Lower lobe of right lung (tissue), 2 donors: ENCODE data around the gene MINPP1. TPM values are rescaled to one million over a fixed set of nuclear protein-coding genes. Genes with fewer than 3 reads are reported as not detected.
"Not testable (repeated sequence)": the region's sequence is repeated elsewhere in the genome, so short reads cannot be mapped to it uniquely, and the experiment has no call there.

Experiments
- ATAC-seq, 2 donors: fragments of 200-7000 bp; cut with Tn5 transposase; one replicate each; pipeline ENCODE4 v1.9.1; 2020 to 2022; ENCODE audit warnings: mild to moderate bottlenecking in 2 of 2, moderate library complexity in 2 of 2
- DNase-seq: peaks from one replicate; pipeline ENCODE4 v3.0.0-alpha.2; 2020
- H3K27ac ChIP-seq: fragments of 200-600 bp; one replicate; pipeline ENCODE4 v1.8.0; 2022
- H3K27me3 ChIP-seq: fragments of 200-600 bp; one replicate; pipeline ENCODE4 v1.8.0; 2022; ENCODE audit warnings: low read depth
- H3K36me3 ChIP-seq: fragments of 200-600 bp; one replicate; pipeline ENCODE4 v1.8.0; 2022; ENCODE audit warnings: mild to moderate bottlenecking
- H3K4me1 ChIP-seq: fragments of 200-600 bp; one replicate; pipeline ENCODE4 v1.8.0; 2022
- H3K4me3 ChIP-seq: fragments of 200-600 bp; one replicate; pipeline ENCODE4 v1.8.0; 2022; ENCODE audit warnings: mild to moderate bottlenecking
- H3K9me3 ChIP-seq: fragments of 200-600 bp; one replicate; pipeline ENCODE4 v1.8.0; 2022
- intact Hi-C: fragments of 100-400 bp; cut with DNase I; formaldehyde crosslinking; loops from one replicate; pipeline ENCODE4 v1.11.0; 2022
- total RNA-seq: library from RNA; stranded (reverse); fragmentation: NEBNext Ultra II Directional; extraction: Animal tissue kit (Norgen Biotek cat#: 25700); gene quantifications from one replicate; pipeline ENCODE4 v1.2.1, GENCODE V29; 2021
- TF ChIP-seq, protein P1 (sequence below): fragments of 200-600 bp; IDR thresholded peaks from one replicate; pipeline ENCODE4 v1.8.0; 2022; ENCODE audit warnings: antibody characterized with exemption, mild to moderate bottlenecking
- donor health status: DM: no; HTN: yes; CAD: no; lungs with severe emphysema.

The MINPP1 gene
- total RNA-seq, 1 donor from 2014 or later: 15.6 TPM

DNA sequence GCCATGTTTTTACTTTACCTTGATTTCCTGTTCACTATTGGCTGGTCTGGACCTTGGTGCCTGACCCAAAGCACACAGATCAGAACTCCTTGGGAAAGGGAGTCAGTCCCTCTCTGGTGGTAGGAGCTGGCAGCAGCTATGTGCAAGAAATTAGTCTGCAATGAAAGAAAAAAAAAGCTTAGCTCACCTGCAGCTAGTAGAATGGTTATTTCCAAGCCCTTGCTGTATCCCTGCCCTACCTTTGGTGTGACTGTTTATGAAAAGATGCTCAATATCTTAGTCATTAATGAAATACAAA, 86.8 kb downstream of the MINPP1 start:
- ATAC-seq (no peak), DNase-seq (no peak)
- intact Hi-C loops: no loop called here
- Histone ChIP-seq H3K4me1 (peaks cover 26% of the 10 kb centered on the region), H3K9me3 (no peaks in the 10 kb centered on the region), H3K27me3 (no peaks in the 10 kb centered on the region), H3K4me3 (no peak overlapping the region), H3K27ac (no peak overlapping the region), H3K36me3 (no peaks in the 10 kb centered on the region)
- TF ChIP-seq, protein P1, sequence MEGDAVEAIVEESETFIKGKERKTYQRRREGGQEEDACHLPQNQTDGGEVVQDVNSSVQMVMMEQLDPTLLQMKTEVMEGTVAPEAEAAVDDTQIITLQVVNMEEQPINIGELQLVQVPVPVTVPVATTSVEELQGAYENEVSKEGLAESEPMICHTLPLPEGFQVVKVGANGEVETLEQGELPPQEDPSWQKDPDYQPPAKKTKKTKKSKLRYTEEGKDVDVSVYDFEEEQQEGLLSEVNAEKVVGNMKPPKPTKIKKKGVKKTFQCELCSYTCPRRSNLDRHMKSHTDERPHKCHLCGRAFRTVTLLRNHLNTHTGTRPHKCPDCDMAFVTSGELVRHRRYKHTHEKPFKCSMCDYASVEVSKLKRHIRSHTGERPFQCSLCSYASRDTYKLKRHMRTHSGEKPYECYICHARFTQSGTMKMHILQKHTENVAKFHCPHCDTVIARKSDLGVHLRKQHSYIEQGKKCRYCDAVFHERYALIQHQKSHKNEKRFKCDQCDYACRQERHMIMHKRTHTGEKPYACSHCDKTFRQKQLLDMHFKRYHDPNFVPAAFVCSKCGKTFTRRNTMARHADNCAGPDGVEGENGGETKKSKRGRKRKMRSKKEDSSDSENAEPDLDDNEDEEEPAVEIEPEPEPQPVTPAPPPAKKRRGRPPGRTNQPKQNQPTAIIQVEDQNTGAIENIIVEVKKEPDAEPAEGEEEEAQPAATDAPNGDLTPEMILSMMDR: no peak

- H3K9me3 ChIP-seq, DNase-seq, H3K4me3 ChIP-seq, intact Hi-C loops, H3K27me3 ChIP-seq, ATAC-seq, H3K36me3 ChIP-seq: not testable (repeated sequence)
- Histone ChIP-seq H3K4me1 (peaks cover 26% of the 10 kb centered on the region), H3K27ac (peak overlapping the region; percentile 37)
These were observed 88.2 kb downstream of the MINPP1 start for GRCh38 chr10:87592920-87593319.

GRCh38 chr10:87593702-87594101, 89.0 kb downstream of the MINPP1 start:
- intact Hi-C loops: no loop called here
- Histone ChIP-seq H3K9me3 (no peaks in the 10 kb centered on the region), H3K27ac (peak overlapping the region; percentile 51), H3K27me3 (no peaks in the 10 kb centered on the region), H3K4me1 (peaks cover 26% of the 10 kb centered on the region), H3K36me3 (no peaks in the 10 kb centered on the region), H3K4me3 (no peak overlapping the region)
- ATAC-seq: peak; percentile 46 to 47
- TF ChIP-seq, protein P1: no peak
- DNase-seq: no peak

DNA sequence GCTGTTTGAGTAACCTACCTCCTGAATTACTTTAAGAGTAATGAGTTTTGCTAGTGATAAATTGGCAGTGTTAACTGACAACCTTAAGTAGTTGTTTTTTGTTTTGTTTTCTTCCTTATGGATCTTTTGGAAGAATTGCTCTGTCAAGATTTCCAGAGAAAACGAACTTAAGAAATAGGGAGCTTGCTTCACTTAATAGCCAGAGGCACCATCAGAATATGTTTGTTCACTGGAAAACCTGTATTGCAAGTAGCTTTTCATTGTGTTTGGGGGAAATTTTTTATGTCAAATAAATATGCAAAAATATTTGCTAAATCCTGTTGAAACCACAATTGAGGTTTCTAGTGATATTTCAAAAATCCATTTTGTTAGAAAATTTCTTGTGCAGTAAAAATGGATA, 89.5 kb downstream of the MINPP1 start:
- H3K36me3 ChIP-seq: no peaks in the 10 kb centered on the region
- no peak for DNase-seq
- intact Hi-C loops: no loop called here
- peaks cover 26% of the 10 kb centered on the region for H3K4me1 ChIP-seq
- H3K4me3 ChIP-seq: no peak overlapping the region
- no peaks in the 10 kb centered on the region for H3K27me3 ChIP-seq
- TF ChIP-seq, protein P1: no peak
- peak overlapping the region; percentile 51 for H3K27ac ChIP-seq
- ATAC-seq: no peak
- no peaks in the 10 kb centered on the region for H3K9me3 ChIP-seq

DNA sequence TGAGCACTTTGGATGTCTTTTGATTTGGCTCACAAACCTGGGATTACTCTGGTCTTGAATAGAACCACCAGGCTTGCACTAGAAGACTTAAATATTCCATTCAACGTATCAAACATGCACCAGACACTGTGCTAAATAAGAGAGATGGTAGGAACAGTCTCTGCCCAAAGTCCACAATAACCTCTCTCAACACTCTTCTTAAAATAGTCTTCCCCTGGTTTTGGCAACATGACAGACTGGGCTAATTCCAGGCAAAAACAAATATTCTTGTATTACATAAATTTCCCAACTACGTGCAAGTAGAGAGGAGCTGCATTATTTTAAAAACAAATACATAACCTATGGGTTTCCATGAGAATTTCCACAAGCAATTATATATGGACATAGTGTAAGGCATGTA, 90.2 kb downstream of the MINPP1 start:
- peak; percentile 29 to 47 for ATAC-seq
- intact Hi-C loops: no loop called here
- H3K27me3 ChIP-seq: no peaks in the 10 kb centered on the region
- TF ChIP-seq, protein P1: no peak
- no peaks in the 10 kb centered on the region for H3K36me3 ChIP-seq
- peak overlapping the region; percentile 51 for H3K27ac ChIP-seq
- no peaks in the 10 kb centered on the region for H3K9me3 ChIP-seq
- H3K4me3 ChIP-seq: no peak overlapping the region
- no peak for DNase-seq
- H3K4me1 ChIP-seq: peaks cover 26% of the 10 kb centered on the region

GRCh38 chr10:87596351-87596750, 91.7 kb downstream of the MINPP1 start:
- Histone ChIP-seq H3K4me3 (no peak overlapping the region), H3K9me3 (no peaks in the 10 kb centered on the region), H3K27me3 (no peaks in the 10 kb centered on the region), H3K4me1 (peaks cover 26% of the 10 kb centered on the region), H3K27ac (no peak overlapping the region), H3K36me3 (no peaks in the 10 kb centered on the region)
- intact Hi-C loops: no loop called here
- DNase-seq: no peak
- no peak for ATAC-seq
- TF ChIP-seq, protein P1: no peak
